Neuronal stem cell (in vitro differentiated cells): ENCODE results near the gene SLC6A7.

Experiments
- DNase-seq: peaks from one replicate; pipeline ENCODE4 v3.0.0-alpha.2; 2013; ENCODE audit warnings: low spot score
- H2AFZ ChIP-seq: one replicate; pipeline ENCODE4 v1.6.1; 2013; ENCODE audit warnings: mild to moderate bottlenecking, low read length, inconsistent platforms
- H2AK5ac ChIP-seq: 2 replicates; pipeline ENCODE4 v1.6.1; 2013; ENCODE audit warnings: low read depth, mild to moderate bottlenecking, inconsistent platforms, low read length, moderate library complexity, mixed read lengths
- H2BK120ac ChIP-seq: 2 replicates; pipeline ENCODE4 v1.6.1; 2013; ENCODE audit warnings: low read depth, mild to moderate bottlenecking, inconsistent platforms, low read length, moderate library complexity, mixed read lengths
- H2BK12ac ChIP-seq: one replicate; pipeline ENCODE4 v1.6.1; 2013; ENCODE audit warnings: low read length, inconsistent platforms
- H2BK15ac ChIP-seq: 2 replicates; pipeline ENCODE4 v1.6.1; 2013; ENCODE audit warnings: mild to moderate bottlenecking, low read length, inconsistent platforms, mixed read lengths
- H2BK5ac ChIP-seq: one replicate; pipeline ENCODE4 v1.6.1; 2013; ENCODE audit warnings: inconsistent platforms, mild to moderate bottlenecking, low read length, moderate library complexity
- H3K14ac ChIP-seq: one replicate; pipeline ENCODE4 v1.6.1; 2013; ENCODE audit warnings: low read length, inconsistent platforms
- H3K18ac ChIP-seq: 2 replicates; pipeline ENCODE4 v1.6.1; 2013; ENCODE audit warnings: low read length, inconsistent platforms
- H3K23ac ChIP-seq: 2 replicates; pipeline ENCODE4 v1.6.1; 2013; ENCODE audit warnings: low read depth, mild to moderate bottlenecking, mixed read lengths, low read length, inconsistent platforms; ENCODE audit not compliant: poor library complexity
- H3K27ac ChIP-seq: replicated peaks from 3 replicates; pipeline ENCODE4 v1.5.1; 2013; ENCODE audit warnings: low read length, inconsistent platforms
- H3K27me3 ChIP-seq, 3 experiments: 2 replicates each; pipeline ENCODE4 v1.6.1; 2013; ENCODE audit warnings: low read length in 3 of 3, mild to moderate bottlenecking in 2 of 3, inconsistent platforms in 1 of 3, low read depth in 1 of 3, mixed read lengths in 1 of 3, moderate library complexity in 1 of 3; ENCODE audit not compliant: control insufficient read depth in 3 of 3, insufficient read depth in 3 of 3
- H3K36me3 ChIP-seq, 2 donors: replicated peaks in 1 of 2; 2 replicates each; pipeline ENCODE4 v1.6.1; 2013; ENCODE audit warnings: low read length in 2 of 2; ENCODE audit not compliant: control insufficient read depth in 2 of 2, insufficient read depth in 2 of 2
- H3K4ac ChIP-seq: 2 replicates; pipeline ENCODE4 v1.6.1; 2013; ENCODE audit warnings: inconsistent platforms, mild to moderate bottlenecking, low read length, moderate library complexity
- H3K4me1 ChIP-seq, 2 donors: 1 replicate in 1 of 2; 2 replicates in 1 of 2; pipeline ENCODE4 v1.6.1; 2013; ENCODE audit warnings: low read length in 2 of 2, low read depth in 1 of 2; ENCODE audit not compliant: control insufficient read depth in 2 of 2, insufficient read depth in 1 of 2
- H3K4me2 ChIP-seq: one replicate; pipeline ENCODE4 v1.6.1; 2013; ENCODE audit warnings: mild to moderate bottlenecking, low read length, inconsistent platforms; ENCODE audit not compliant: insufficient read depth, poor library complexity, severe bottlenecking
- H3K4me3 ChIP-seq, 2 donors: 2 replicates each; pipeline ENCODE4 v1.5.1; 2013; ENCODE audit warnings: low read length in 2 of 2, mild to moderate bottlenecking in 2 of 2, inconsistent platforms in 1 of 2, moderate library complexity in 1 of 2
- H3K79me1 ChIP-seq: one replicate; pipeline ENCODE4 v1.6.1; 2013; ENCODE audit warnings: low read depth, mild to moderate bottlenecking, inconsistent platforms, low read length, moderate library complexity
- H3K9ac ChIP-seq: one replicate; pipeline ENCODE4 v1.6.1; 2013; ENCODE audit warnings: mild to moderate bottlenecking, low read depth, low read length, inconsistent platforms; ENCODE audit not compliant: poor library complexity
- H3K9me3 ChIP-seq, 2 donors: replicated peaks in 1 of 2; 2 replicates each; pipeline versions ENCODE3 to v1.6.1; 2013; ENCODE audit warnings: low read length in 2 of 2, mild to moderate bottlenecking in 2 of 2, inconsistent platforms in 1 of 2, low read depth in 1 of 2, mixed read lengths in 1 of 2, moderate library complexity in 1 of 2; ENCODE audit not compliant: control insufficient read depth in 2 of 2, insufficient read depth in 1 of 2
- H4K8ac ChIP-seq: one replicate; pipeline ENCODE4 v1.6.1; 2013; ENCODE audit warnings: low read depth, mild to moderate bottlenecking, inconsistent platforms, low read length, moderate library complexity
- H4K91ac ChIP-seq: one replicate; pipeline ENCODE4 v1.6.1; 2013; ENCODE audit warnings: low read length, low read depth, mild to moderate bottlenecking, inconsistent platforms; ENCODE audit not compliant: poor library complexity
- WGBS, 2 donors: extraction: QIAGEN DNeasy Blood & Tissue Kit; methylation state at CpG; one replicate each; pipeline ENCODE4 v1.1.7; 2013; ENCODE audit warnings: missing lambda C conversion rate in 2 of 2, mixed read lengths in 1 of 2; ENCODE audit not compliant: insufficient read length in 2 of 2, insufficient replicate concordance in 1 of 2; ENCODE audit errors: extremely low coverage in 2 of 2; 5-methylcytosine and 5-hydroxymethylcytosine counted together

The SLC6A7 gene

DNA sequence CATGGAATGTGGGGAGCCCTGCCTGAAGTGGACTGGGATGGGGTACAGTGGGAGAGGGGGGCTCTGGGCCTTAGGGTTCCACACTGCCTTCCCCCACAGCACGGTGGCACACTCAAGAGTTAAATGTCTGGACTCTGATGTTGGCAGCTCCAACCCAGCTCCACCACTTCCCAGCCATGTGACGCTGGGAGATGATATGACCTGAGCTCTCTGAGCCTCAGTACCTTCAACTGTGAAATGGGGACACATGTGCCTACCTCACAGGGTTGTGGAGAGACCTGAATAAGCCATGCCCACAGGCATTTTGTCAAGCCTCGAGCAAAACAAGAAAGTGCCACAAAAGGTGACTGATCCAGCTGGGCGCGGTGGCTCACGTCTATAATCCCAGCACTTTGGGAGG, 30.8 kb upstream of the SLC6A7 start:
- no peaks in the 10 kb centered on the region for H3K79me1 ChIP-seq
- no peak for DNase-seq
- no peak overlapping the region for H4K8ac ChIP-seq
- WGBS, 2 donors = no CpG with 5 or more reads among the region's 6 CpGs
- H2BK15ac ChIP-seq = peak overlapping the region; percentile 41
- no peak overlapping the region for H3K4me3 ChIP-seq
- H4K91ac ChIP-seq = no peak overlapping the region
- no peak overlapping the region for H3K14ac ChIP-seq
- peak overlapping the region; percentile 91 for H2BK12ac ChIP-seq
- no peaks in the 10 kb centered on the region for H3K9me3 ChIP-seq
- no peak overlapping the region for H3K27ac ChIP-seq
- no peak overlapping the region for H2BK120ac ChIP-seq
- H3K27me3 ChIP-seq = no peaks in the 10 kb centered on the region
- H2AK5ac ChIP-seq = peak overlapping the region; percentile 82
- no peak overlapping the region for H3K4me2 ChIP-seq
- H3K18ac ChIP-seq = peak overlapping the region; percentile 20
- no peaks in the 10 kb centered on the region for H3K36me3 ChIP-seq
- no peak overlapping the region for H3K4ac ChIP-seq
- no peak overlapping the region for H2AFZ ChIP-seq
- H3K23ac ChIP-seq = no peak overlapping the region
- no peak overlapping the region for H3K9ac ChIP-seq
- H2BK5ac ChIP-seq = no peak overlapping the region
- peaks cover 25 to 31% of the 10 kb centered on the region in 2 donors for H3K4me1 ChIP-seq

GRCh38 chr5:150159741-150160179, 30.1 kb upstream of the SLC6A7 start:
- Histone ChIP-seq H3K27ac (no peak overlapping the region), H2BK12ac (peak overlapping the region; percentile 12), H2BK120ac (no peak overlapping the region), H3K9me3 (no peaks in the 10 kb centered on the region), H3K4me3 (no peak overlapping the region), H3K18ac (peak overlapping the region; percentile 6), H3K36me3 (no peaks in the 10 kb centered on the region), H3K4ac (no peak overlapping the region), H3K14ac (no peak overlapping the region), H3K23ac (no peak overlapping the region), H4K91ac (no peak overlapping the region), H3K4me1 (peaks cover 18 to 32% of the 10 kb centered on the region in 2 donors), H2BK15ac (peak overlapping the region; percentile 51), H3K4me2 (no peak overlapping the region), H2BK5ac (no peak overlapping the region), H3K79me1 (no peaks in the 10 kb centered on the region), H3K27me3 (no peaks in the 10 kb centered on the region), H4K8ac (no peak overlapping the region), H2AFZ (peak overlapping the region; percentile 80), H3K9ac (no peak overlapping the region), H2AK5ac (no peak overlapping the region)
- WGBS, 2 donors = no CpG with 5 or more reads among the region's 9 CpGs
- no peak for DNase-seq

- Histone ChIP-seq H3K36me3 (no peaks in the 10 kb centered on the region), H3K4me2 (no peak overlapping the region), H2BK15ac (peak overlapping the region; percentile 51), H3K27me3 (peaks cover 0 to 4% (median 0%) of the 10 kb centered on the region in 3 experiments), H2BK5ac (no peak overlapping the region), H4K8ac (no peak overlapping the region), H3K9ac (no peak overlapping the region), H3K27ac (no peak overlapping the region), H2BK12ac (no peak overlapping the region), H3K9me3 (no peaks in the 10 kb centered on the region), H3K14ac (no peak overlapping the region), H2AK5ac (peak overlapping the region; percentile 25), H2AFZ (peak overlapping the region; percentile 92), H3K18ac (no peak overlapping the region), H3K4me3 (no peak overlapping the region), H3K23ac (no peak overlapping the region), H4K91ac (no peak overlapping the region), H3K4me1 (peaks cover 12 to 26% of the 10 kb centered on the region in 2 donors), H2BK120ac (no peak overlapping the region), H3K79me1 (no peaks in the 10 kb centered on the region), H3K4ac (no peak overlapping the region)
- WGBS, 2 donors = no CpG with 5 or more reads among the region's 5 CpGs
- no peak for DNase-seq
These were observed 29.3 kb upstream of the SLC6A7 start for GRCh38 chr5:150160448-150161081.

- no peaks in the 10 kb centered on the region for H3K79me1 ChIP-seq
These were observed 28.4 kb upstream of the SLC6A7 start for GRCh38 chr5:150161242-150162141.

More at GRCh38 chr5:150161242-150162141, 28.4 kb upstream of the SLC6A7 start:
- Histone ChIP-seq H4K91ac (peak overlapping the region; percentile 77), H3K27me3 (peaks cover 0 to 12% (median 3%) of the 10 kb centered on the region in 3 experiments), H3K9me3 (no peaks in the 10 kb centered on the region), H3K4me2 (peak overlapping the region; percentile 19), H2AFZ (peak overlapping the region; percentile 92), H2BK120ac (no peak overlapping the region), H3K27ac (no peak overlapping the region), H2BK5ac (no peak overlapping the region), H3K4ac (no peak overlapping the region), H2AK5ac (no peak overlapping the region), H4K8ac (peak overlapping the region; percentile 26), H3K4me3 (peak overlapping the region in 1 of 2 donors; percentile 24), H2BK15ac (peak overlapping the region; percentile 2), H3K23ac (no peak overlapping the region), H3K18ac (peak overlapping the region; percentile 78), H3K36me3 (no peaks in the 10 kb centered on the region), H3K4me1 (peaks cover 8 to 25% of the 10 kb centered on the region in 2 donors), H3K14ac (no peak overlapping the region), H2BK12ac (no peak overlapping the region), H3K9ac (no peak overlapping the region)
- WGBS, 2 donors = no CpG with 5 or more reads among the region's 14 CpGs
- DNase-seq = peak; percentile 74
